Islet of Langerhans (tissue), 1 donor: ENCODE data around the gene ABCC2.

Experiments used
- FAIRE-seq: peaks from one replicate; lab custom pipeline; 2011; peaks lifted over from hg19 to GRCh38; lab: Jason Lieb, UNC

The ABCC2 gene

GRCh38 chr10:99775850-99776249 lies 6.6 kb upstream of the ABCC2 start:
- FAIRE-seq, result peak; percentile 97

- no peak for FAIRE-seq
Observed at GRCh38 chr10:99777918-99778714, 4.3 kb upstream of the ABCC2 start.

GRCh38 chr10:99779335-99779734 lies 3.1 kb upstream of the ABCC2 start:
- no peak for FAIRE-seq

GRCh38 chr10:99781734-99782429 lies 558 bp upstream of the ABCC2 start:
- FAIRE-seq, result no peak

DNA sequence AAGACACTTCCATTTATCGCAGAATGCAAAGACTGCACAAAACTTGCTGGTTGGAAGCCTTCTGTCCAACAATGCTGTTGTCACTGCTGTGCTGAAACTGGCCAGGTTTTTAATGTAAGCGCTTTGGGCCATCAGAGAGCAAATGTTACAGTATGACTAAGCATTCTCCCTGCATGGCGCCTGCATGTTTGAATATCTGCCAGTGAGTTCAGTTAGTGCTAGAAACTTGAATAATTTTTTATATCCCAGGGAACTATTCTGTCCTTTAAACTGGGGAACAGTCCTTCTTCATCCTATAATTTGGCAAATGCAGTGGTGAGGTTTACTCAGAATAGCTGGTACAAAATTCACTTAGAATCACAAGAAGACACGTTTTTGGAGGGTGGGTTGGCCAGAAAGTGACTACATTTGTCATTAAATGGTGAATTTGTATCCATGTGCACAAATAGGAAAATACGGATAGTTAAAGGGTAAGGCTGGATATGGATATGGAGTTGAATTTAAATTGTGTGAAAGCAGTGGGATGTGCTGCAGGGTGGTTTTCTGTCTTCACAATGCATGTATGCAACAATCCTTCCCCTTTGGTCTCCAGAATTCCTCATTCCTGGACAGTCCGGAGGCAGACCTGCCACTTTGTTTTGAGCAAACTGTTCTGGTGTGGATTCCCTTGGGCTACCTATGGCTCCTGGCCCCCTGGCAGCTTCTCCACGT lies 1.7 kb downstream of the ABCC2 start:
- FAIRE-seq, result no peak

GRCh38 chr10:99784727-99785441 lies 2.4 kb downstream of the ABCC2 start:
- FAIRE-seq, result no peak

GRCh38 chr10:99785646-99786045 lies 3.2 kb downstream of the ABCC2 start:
- FAIRE-seq, result no peak

- no peak for FAIRE-seq
Observed at GRCh38 chr10:99787311-99787710, 4.9 kb downstream of the ABCC2 start.

DNA sequence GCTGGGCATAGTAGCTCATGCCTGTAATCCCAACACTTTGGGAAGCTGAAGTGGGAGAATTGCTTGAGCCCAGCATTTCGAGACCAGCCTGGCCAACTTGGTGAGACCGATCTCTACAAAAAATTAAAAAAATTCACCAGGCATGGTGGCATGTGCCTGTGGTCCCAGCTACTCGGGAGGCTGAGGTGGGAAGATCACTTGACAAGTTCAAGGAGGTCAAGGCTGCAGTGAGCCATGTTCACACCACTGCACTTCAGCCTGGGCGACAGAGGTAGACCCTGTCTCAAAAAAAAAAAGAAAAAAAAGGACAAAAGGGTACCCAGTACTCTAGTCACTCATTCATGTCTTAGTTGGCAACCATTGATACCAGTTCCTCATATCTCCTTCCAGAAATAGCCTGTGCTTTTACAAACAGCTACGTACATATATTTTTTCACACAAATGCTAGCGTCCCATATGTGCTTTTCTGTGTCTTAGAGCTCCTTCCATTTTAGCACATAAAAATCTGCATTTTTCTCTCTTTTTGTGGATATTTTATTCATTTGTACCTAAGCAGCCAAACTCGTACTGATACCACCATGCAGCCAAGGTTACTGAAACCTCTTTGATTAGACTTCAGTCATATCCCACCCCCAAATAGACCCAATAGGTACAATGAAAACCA lies 5.5 kb downstream of the ABCC2 start:
- no peak for FAIRE-seq

- FAIRE-seq, result no peak
Observed at GRCh38 chr10:99788598-99789256, 6.3 kb downstream of the ABCC2 start.

DNA sequence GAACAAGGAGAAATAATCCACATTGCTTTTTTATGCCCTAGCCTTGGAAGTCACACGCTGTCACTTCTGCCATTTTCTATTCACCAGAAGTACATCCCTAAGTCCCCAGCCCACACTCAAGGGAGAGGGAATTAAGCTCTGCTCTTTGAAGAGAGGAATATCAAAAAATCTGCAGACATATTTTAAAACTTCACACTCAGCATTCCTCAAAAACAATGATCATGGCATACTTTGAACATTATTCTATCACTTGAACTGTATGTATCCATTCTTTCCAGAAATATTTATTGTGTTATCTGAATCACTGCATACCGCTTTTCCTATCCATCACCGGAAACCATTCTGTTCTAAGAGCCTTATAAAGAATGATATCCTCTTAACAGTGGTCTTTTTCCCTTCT lies 9.4 kb downstream of the ABCC2 start:
- FAIRE-seq, result no peak

DNA sequence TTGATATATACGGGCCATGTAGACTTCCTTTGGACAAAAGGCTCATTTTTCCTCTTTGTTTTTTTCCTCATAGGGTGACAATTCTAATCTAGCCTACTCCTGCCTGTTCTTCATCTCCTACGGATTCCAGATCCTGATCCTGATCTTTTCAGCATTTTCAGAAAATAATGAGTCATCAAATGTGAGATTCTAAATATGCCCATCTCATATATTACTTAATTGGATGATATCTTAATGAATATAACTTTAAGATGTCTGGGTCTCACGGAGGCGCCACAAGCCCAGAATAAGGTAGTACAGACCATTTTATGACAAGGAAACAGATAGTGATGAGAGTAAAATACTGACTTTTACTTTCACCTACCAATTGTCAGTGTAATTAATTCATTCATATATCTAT lies 11.4 kb downstream of the ABCC2 start:
- FAIRE-seq, result no peak

GRCh38 chr10:99796928-99797327 lies 14.5 kb downstream of the ABCC2 start:
- no peak for FAIRE-seq

DNA sequence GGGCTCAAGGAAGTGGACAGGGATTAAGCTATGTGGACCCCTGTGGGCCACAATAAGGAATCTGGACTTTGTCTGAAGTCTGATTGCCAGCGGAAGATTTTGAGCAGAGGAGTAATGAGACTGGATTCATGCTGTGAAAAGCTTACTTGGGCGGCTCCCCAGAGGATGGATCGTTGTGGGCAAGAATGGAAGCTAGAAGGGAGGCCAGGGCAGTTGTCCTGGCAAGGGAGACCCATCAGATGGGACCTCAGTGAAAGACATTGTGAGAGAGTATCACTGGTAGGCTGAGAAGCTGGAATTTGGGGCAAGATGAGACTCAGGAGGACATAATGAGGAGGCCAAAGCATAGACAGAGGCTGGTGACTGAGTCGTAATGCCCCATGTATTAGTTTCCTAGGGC lies 15.6 kb downstream of the ABCC2 start:
- FAIRE-seq, result no peak

DNA sequence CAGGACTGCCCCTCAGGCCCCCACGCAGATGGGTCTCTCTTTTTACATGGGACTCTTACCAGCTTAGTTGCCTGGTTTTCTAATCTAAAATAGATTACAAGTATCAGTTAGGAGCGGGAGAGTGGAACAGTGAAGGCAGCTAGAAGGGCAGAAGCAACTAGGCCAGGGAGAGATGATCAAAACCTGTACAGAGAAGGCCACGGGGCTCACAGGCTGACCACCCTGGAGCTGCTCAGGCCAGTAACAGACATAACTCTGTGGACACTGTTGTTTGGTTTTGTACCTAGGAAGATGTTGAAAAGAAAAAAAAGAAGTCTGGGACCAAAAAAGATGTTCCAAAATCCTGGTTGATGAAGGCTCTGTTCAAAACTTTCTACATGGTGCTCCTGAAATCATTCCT lies 16.5 kb downstream of the ABCC2 start:
- FAIRE-seq, result no peak

GRCh38 chr10:99799613-99800012 lies 17.2 kb downstream of the ABCC2 start:
- no peak for FAIRE-seq

GRCh38 chr10:99804471-99804870 lies 22.0 kb downstream of the ABCC2 start:
- FAIRE-seq, result no peak

DNA sequence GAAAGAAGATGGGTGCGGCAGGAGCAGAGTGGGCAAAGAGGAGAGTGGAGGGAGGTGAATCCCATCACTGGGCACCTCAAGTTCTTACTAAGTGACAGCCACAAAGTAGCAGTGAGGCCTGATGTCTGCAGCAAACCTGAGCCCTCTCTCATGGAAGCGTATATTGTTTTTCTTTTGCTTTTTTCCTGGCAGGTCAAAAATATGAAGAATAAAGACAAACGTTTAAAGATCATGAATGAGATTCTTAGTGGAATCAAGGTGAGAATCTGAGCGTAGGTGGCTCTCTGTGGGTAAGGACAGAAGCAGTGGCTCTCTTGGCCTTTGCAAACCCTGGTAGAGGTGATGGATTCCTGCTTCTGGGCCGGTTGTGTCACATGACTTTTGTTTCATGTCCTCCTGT lies 22.8 kb downstream of the ABCC2 start:
- no peak for FAIRE-seq

GRCh38 chr10:99806091-99806490 lies 23.7 kb downstream of the ABCC2 start:
- no peak for FAIRE-seq

DNA sequence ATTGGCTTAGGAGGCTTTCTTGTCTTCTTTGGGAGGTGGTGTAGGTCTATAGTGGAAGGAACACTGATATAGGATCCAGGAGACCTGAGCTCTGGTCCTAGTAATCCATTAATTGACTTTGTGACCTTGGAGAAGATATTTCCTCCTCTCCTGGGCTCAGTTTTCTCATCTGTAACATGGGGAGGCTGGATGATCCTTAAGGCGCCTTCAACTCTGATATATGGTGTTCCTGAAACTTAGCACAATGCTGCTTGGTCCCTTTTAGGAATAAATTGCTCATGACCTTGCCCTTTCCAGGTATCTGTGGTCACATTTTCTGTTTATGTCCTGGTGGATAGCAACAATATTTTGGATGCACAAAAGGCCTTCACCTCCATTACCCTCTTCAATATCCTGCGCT lies 25.3 kb downstream of the ABCC2 start:
- FAIRE-seq, result no peak

- no peak for FAIRE-seq
Observed at GRCh38 chr10:99808270-99808669, 25.8 kb downstream of the ABCC2 start.

DNA sequence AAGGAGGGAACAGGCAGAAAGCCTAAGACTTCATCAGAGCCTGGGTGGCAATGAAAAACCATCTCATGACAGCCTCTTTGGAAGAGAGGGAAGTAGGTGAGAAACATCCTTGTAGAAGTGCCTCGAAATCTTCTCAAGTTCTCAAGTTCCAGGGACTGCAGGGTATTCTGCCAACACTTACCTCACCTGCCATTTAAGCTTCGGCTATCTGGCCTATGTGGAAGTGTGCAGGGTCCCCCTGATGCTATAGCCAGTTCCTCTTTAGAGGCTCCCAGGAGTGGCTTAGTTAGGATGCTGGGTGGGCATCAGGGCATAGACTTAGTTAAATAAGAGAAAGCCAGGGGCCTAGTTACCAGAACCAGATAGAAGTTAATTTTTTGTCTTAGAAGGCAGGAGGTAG lies 27.0 kb downstream of the ABCC2 start:
- no peak for FAIRE-seq
